Measurements from ENCODE around the gene UBE2D2. TPM values are rescaled to one million over a fixed set of nuclear protein-coding genes. Genes with fewer than 3 reads are reported as not detected.

The UBE2D2 gene
- total RNA-seq, 4 donors from 2014 or later: 80.0 to 99.8 (median 85.0) TPM

- H3K4me3 ChIP-seq (ENCODE audit: low read depth, poor library complexity, severe bottlenecking): peak overlapping the region; percentile 64
- intact Hi-C loops (cut with DNase I; ENCODE audit: low total_unique reads): no loop called here
- 1 to 7% methylated on average over 28 to 48 of the region's 48 CpGs for WGBS, 2 donors
- TF ChIP-seq POLR2A (IDR thresholded peaks at IDR 0.05) (no peak), CTCF (IDR thresholded peaks at IDR 0.05) (no peak)
- DNase-seq (ENCODE audit: low spot score in 2 of 2): no peak
Measured at GRCh38 chr5:139650031-139650688, 89.0 kb downstream of the UBE2D2 start.

GRCh38 chr5:139650689-139651042 is 89.5 kb downstream of the UBE2D2 start:
- no peak for DNase-seq (ENCODE audit: low spot score in 2 of 2)
- TF ChIP-seq CTCF (IDR thresholded peaks at IDR 0.05) (no peak), POLR2A (IDR thresholded peaks at IDR 0.05) (no peak)
- WGBS, 2 donors: 39 to 51% methylated on average over 12 to 13 of the region's 13 CpGs
- H3K4me3 ChIP-seq (ENCODE audit: low read depth, poor library complexity, severe bottlenecking): no peak overlapping the region
- intact Hi-C loops (cut with DNase I; ENCODE audit: low total_unique reads): no loop called here

GRCh38 chr5:139651043-139651834 is 90.1 kb downstream of the UBE2D2 start:
- intact Hi-C loops (cut with DNase I; ENCODE audit: low total_unique reads): no loop called here
- no peak for DNase-seq (ENCODE audit: low spot score in 2 of 2)
- WGBS, 2 donors: 44 to 47% methylated on average over 13 to 14 of the region's 14 CpGs
- no peak for TF ChIP-seq CTCF (IDR thresholded peaks at IDR 0.05)
- no peak for TF ChIP-seq POLR2A (IDR thresholded peaks at IDR 0.05)
- H3K4me3 ChIP-seq (ENCODE audit: low read depth, poor library complexity, severe bottlenecking): no peak overlapping the region

GRCh38 chr5:139651853-139652787 is 91.0 kb downstream of the UBE2D2 start:
- no peak for TF ChIP-seq POLR2A (IDR thresholded peaks at IDR 0.05)
- TF ChIP-seq CTCF (IDR thresholded peaks at IDR 0.05): no peak
- intact Hi-C loops (cut with DNase I; ENCODE audit: low total_unique reads): no loop called here
- H3K4me3 ChIP-seq (ENCODE audit: low read depth, poor library complexity, severe bottlenecking): no peak overlapping the region
- WGBS, 2 donors: 18 to 22% methylated on average over 23 of the region's 23 CpGs
- DNase-seq (ENCODE audit: low spot score in 2 of 2): peak; percentile 89 to 97

GRCh38 chr5:139652788-139653241 is 91.7 kb downstream of the UBE2D2 start:
- DNase-seq (ENCODE audit: low spot score in 2 of 2): no peak
- H3K4me3 ChIP-seq (ENCODE audit: low read depth, poor library complexity, severe bottlenecking): no peak overlapping the region
- no peak for TF ChIP-seq POLR2A (IDR thresholded peaks at IDR 0.05)
- no peak for TF ChIP-seq CTCF (IDR thresholded peaks at IDR 0.05)
- 27 to 44% methylated on average over 5 of the region's 5 CpGs for WGBS, 2 donors
- intact Hi-C loops (cut with DNase I; ENCODE audit: low total_unique reads): no loop called here
